Measurements from ENCODE around the gene TEAD1. TPM values are rescaled to one million over a fixed set of nuclear protein-coding genes. Genes with fewer than 3 reads are reported as not detected.

The TEAD1 gene
- total and polyA plus RNA-seq, 2 experiments from 2014 or later, result 24.5 to 103 TPM

DNA sequence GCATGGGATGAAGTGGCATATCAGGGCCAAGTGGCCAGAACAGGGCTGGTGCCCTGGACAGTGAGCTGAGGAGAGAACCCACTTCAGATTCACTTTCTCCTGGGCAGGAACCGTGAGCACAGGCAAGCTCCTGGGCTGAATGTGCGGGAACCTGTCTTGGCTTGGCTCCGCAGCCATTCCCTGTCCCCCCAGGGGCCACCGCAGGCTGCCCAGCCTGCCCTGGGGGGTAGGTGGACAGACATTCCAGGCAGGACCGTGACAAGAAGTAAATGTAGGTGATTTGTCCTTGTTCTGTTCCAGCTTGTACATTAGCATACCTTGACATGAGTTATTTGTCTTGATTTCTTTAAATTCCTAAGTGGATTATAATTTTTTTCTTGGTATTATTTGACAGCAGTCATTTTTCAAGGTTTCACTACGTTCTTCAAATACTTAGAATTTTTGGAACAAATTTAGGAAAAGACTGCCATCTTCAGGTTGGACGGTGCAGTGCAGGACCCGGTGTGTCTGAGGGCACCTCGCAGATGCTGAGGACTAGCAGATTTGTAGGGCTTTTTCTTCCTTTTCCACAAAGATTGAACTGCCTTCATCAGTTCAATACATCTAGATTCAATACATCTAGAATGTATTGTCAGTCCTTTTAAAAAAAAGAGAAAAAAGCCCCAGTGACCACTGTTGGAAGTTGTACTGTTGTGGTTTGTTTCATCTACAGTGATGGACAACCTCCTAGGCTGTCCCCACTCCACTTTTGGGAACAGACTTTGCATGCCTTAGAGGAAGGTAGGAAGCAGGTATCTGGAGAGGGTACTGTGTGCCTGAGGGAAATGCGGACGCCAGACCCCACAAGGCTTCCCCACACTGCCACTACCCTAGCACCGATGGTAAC is 219.8 kb downstream of the TEAD1 start:
- Histone ChIP-seq H3F3A (replicated peaks; ENCODE audit: low read depth) (0 out of 2 replicates have a peak, but pooled peaks cover 4% of the 10 kb centered on the region), H3K27ac (ENCODE audit: low read depth) (peak overlapping the region; percentile 83; the same call in 1 of the 2 replicates), H3K36me3 (ENCODE audit: insufficient read depth) (no peaks in the 10 kb centered on the region), H3K4me1 (ENCODE audit: insufficient read depth) (peaks cover 11% of the 10 kb centered on the region), H3K79me2 (replicated peaks; ENCODE audit: insufficient read depth) (peaks cover 14% of the 10 kb centered on the region), H3K27me3 (ENCODE audit: insufficient read depth) (no peaks in the 10 kb centered on the region), H3K4me2 (no peak overlapping the region), H3K9me2 (ENCODE audit: insufficient read depth) (no peaks in the 10 kb centered on the region), H4K20me1 (replicated peaks; ENCODE audit: insufficient read depth) (0 out of 2 replicates have a peak, but pooled peaks cover 5% of the 10 kb centered on the region), H3K4me3 (no peak overlapping the region), H2AFZ (no peak overlapping the region)
- DNase-seq (ENCODE audit: low spot score) (peak; percentile 85), ATAC-seq (peak; percentile 78)
- TF ChIP-seq POLR2AphosphoS5 (IDR thresholded peaks at IDR 0.05; ENCODE audit: low read depth) (no peak), JUNB (IDR thresholded peaks at IDR 0.05; ENCODE audit: unreplicated experiment) (no peak), CTCF (conservative IDR thresholded peaks at IDR 0.05; ENCODE audit: low read depth in 2 of 2) (peak; percentile 80 to 96), ZNF114 (CRISPR knock-in tag; IDR thresholded peaks at IDR 0.05) (no peak)
- Mint-ChIP-seq H3K4me3 (no peak overlapping the region), H3K36me3 (ENCODE audit: low read depth) (peaks cover 33% of the 10 kb centered on the region), H3K9me3 (no peaks in the 10 kb centered on the region), H3K27me3 (ENCODE audit: insufficient read depth, low read depth, poor library complexity) (peaks cover 4% of the 10 kb centered on the region), H3K4me1 (peaks cover 26% of the 10 kb centered on the region), H3K27ac (no peak overlapping the region)

DNA sequence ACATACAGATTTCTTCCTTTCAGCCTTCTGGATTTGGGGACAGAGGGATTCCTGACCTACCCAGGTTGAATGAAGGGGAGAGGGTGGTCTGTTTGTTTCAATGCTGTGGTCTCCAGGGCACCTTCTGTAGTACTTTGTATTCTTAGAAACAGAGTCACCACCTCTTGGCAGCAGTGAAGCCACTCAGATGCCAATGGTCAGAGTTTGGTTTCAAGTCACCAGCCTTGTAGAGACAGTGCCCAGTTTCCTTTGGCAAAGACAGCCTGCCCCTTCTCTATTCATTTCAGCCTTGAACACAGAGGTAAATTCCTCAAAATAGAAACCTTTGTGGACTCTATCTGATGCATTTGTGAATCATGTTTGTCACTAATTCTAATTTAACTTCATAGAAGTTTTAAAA is 223.2 kb downstream of the TEAD1 start:
- ATAC-seq, result no peak
- Histone ChIP-seq H4K20me1 (replicated peaks; ENCODE audit: insufficient read depth) (0 out of 2 replicates have a peak, but pooled peaks cover 5% of the 10 kb centered on the region), H3K4me1 (ENCODE audit: insufficient read depth) (peaks cover 13% of the 10 kb centered on the region), H3K79me2 (replicated peaks; ENCODE audit: insufficient read depth) (peaks cover 14% of the 10 kb centered on the region), H3K27ac (ENCODE audit: low read depth) (no peak overlapping the region), H3F3A (replicated peaks; ENCODE audit: low read depth) (0 out of 2 replicates have a peak, but pooled peaks cover 4% of the 10 kb centered on the region), H3K27me3 (ENCODE audit: insufficient read depth) (no peaks in the 10 kb centered on the region), H3K36me3 (ENCODE audit: insufficient read depth) (no peaks in the 10 kb centered on the region), H3K4me3 (no peak overlapping the region), H3K4me2 (no peak overlapping the region), H3K9me2 (ENCODE audit: insufficient read depth) (no peaks in the 10 kb centered on the region), H2AFZ (no peak overlapping the region)
- peaks cover 27% of the 10 kb centered on the region for H3K4me1 Mint-ChIP-seq
- peak overlapping the region; percentile 38; the same call in 1 of the 2 replicates for H3K27ac Mint-ChIP-seq
- no peak for DNase-seq (ENCODE audit: low spot score)
- peaks cover 40% of the 10 kb centered on the region for H3K36me3 Mint-ChIP-seq (ENCODE audit: low read depth)
- H3K27me3 Mint-ChIP-seq (ENCODE audit: insufficient read depth, low read depth, poor library complexity), result peaks cover 2% of the 10 kb centered on the region
- H3K9me3 Mint-ChIP-seq, result no peaks in the 10 kb centered on the region
- no peak overlapping the region for H3K4me3 Mint-ChIP-seq
- TF ChIP-seq JUNB (IDR thresholded peaks at IDR 0.05; ENCODE audit: unreplicated experiment) (no peak), EZH2 (IDR thresholded peaks at IDR 0.05; ENCODE audit: low read depth, unreplicated experiment) (no peak), STAT1 (IDR thresholded peaks at IDR 0.05; ENCODE audit: unreplicated experiment) (no peak), CTCF (conservative IDR thresholded peaks at IDR 0.05; ENCODE audit: low read depth in 2 of 2) (no peak), REST (IDR thresholded peaks at IDR 0.05; ENCODE audit: unreplicated experiment) (no peak), CREB1 (CRISPR knock-in tag; IDR thresholded peaks at IDR 0.05; ENCODE audit: low read depth) (no peak), NANOG (IDR thresholded peaks at IDR 0.05; ENCODE audit: borderline replicate concordance) (no peak), POLR2AphosphoS5 (IDR thresholded peaks at IDR 0.05; ENCODE audit: low read depth) (no peak), ZNF331 (CRISPR knock-in tag; IDR thresholded peaks at IDR 0.05; ENCODE audit: low read depth) (no peak), EZH2phosphoT487 (IDR thresholded peaks at IDR 0.05; ENCODE audit: unreplicated experiment) (no peak), ZNF114 (CRISPR knock-in tag; IDR thresholded peaks at IDR 0.05) (no peak)
- TF ChIP-seq, protein P1, sequence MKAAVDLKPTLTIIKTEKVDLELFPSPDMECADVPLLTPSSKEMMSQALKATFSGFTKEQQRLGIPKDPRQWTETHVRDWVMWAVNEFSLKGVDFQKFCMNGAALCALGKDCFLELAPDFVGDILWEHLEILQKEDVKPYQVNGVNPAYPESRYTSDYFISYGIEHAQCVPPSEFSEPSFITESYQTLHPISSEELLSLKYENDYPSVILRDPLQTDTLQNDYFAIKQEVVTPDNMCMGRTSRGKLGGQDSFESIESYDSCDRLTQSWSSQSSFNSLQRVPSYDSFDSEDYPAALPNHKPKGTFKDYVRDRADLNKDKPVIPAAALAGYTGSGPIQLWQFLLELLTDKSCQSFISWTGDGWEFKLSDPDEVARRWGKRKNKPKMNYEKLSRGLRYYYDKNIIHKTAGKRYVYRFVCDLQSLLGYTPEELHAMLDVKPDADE (IDR thresholded peaks at IDR 0.05), result no peak
